HepG2 (cell line): ENCODE data around the gene PPP4R2. TPM values are rescaled to one million over a fixed set of nuclear protein-coding genes. Genes with fewer than 3 reads are reported as not detected.

Source experiments
- ATAC-seq: fragments of 200-7000 bp; cut with Tn5 transposase; 3 replicates; pipeline ENCODE4 v1.9.1; 2020; ENCODE audit warnings: mild to moderate bottlenecking, moderate library complexity
- BruUV-seq: library from RNA; stranded (reverse); fragments of 400-500 nt; replicated peaks from 2 replicates; lab custom pipeline; 2021; lab: Mats Ljungman, UMichigan
- CTCF ChIA-PET: fragments of 300-600 bp; formaldehyde crosslinking; extraction: SDS; loops from one replicate; lab custom pipeline; 2021; ENCODE audit warnings: low total read pairs, inconsistent platforms, low intra/inter-chr PET ratio; lab: Yijun Ruan, JAX
- POLR2A ChIA-PET: fragments of 350-600 bp; sonication (Branson Sonifier 250); formaldehyde crosslinking; loops from one replicate; lab custom pipeline; 2020; ENCODE audit warnings: antibody characterized with exemption, inconsistent platforms; lab: Yijun Ruan, JAX
- DNase-seq: peaks from one replicate; pipeline ENCODE4 v3.0.0-alpha.2; 2015; ENCODE audit warnings: low spot score
- FAIRE-seq: peaks from 3 replicates; lab custom pipeline; 2011; peaks lifted over from hg19 to GRCh38; lab: Jason Lieb, UNC
- H2AFZ ChIP-seq: one replicate; pipeline ENCODE4 v1.6.1; 2011; ENCODE audit warnings: low read length, inconsistent platforms
- H3K27ac ChIP-seq: fragments of 300-600 bp; 3 replicates; pipeline ENCODE4 v1.8.0; 2011; ENCODE audit warnings: mixed run types, mild to moderate bottlenecking, mixed read lengths, low read length, inconsistent platforms; ENCODE audit not compliant: insufficient read depth; ENCODE audit errors: extremely low read length
- H3K27me3 ChIP-seq, 2 experiments: fragments of 200-600 bp in 1 of 2; 2 replicates in 1 of 2; 3 replicates in 1 of 2; pipeline versions ENCODE4 v1.6.0 to v1.8.0; 2011; ENCODE audit warnings: low read length in 2 of 2, mild to moderate bottlenecking in 2 of 2, moderate library complexity in 2 of 2, inconsistent platforms in 1 of 2; ENCODE audit not compliant: insufficient read depth in 2 of 2, control insufficient read depth in 1 of 2
- H3K36me3 ChIP-seq, 2 experiments: fragments of 200-600 bp in 1 of 2; replicated peaks in 1 of 2; 2 replicates in 1 of 2; 3 replicates in 1 of 2; pipeline versions ENCODE4 v1.5.1 to v1.8.0; 2011; ENCODE audit warnings: low read length in 2 of 2, inconsistent platforms in 1 of 2; ENCODE audit not compliant: insufficient read depth in 2 of 2, control insufficient read depth in 1 of 2
- H3K4me1 ChIP-seq: 2 replicates; pipeline ENCODE4 v1.5.1; 2012; ENCODE audit warnings: low read length, inconsistent platforms; ENCODE audit not compliant: insufficient read depth
- H3K4me2 ChIP-seq: 2 replicates; pipeline ENCODE4 v1.6.0; 2011; ENCODE audit warnings: low read depth, low read length, inconsistent platforms
- H3K4me3 ChIP-seq, 3 experiments: fragments of 200-600 bp in 1 of 3; sonication (generic), shearing (Covaris generic) in 1 of 3; replicated peaks in 1 of 3; 2 replicates each; pipeline ENCODE4 v1.5.1; 2011 to 2016; ENCODE audit warnings: low read length in 3 of 3, inconsistent platforms in 2 of 3, low read depth in 2 of 3, mild to moderate bottlenecking in 2 of 3, control low read depth in 1 of 3, mixed read lengths in 1 of 3; ENCODE audit not compliant: insufficient read depth in 1 of 3
- H3K79me2 ChIP-seq: one replicate; pipeline ENCODE4 v1.6.1; 2011; ENCODE audit warnings: low read length, inconsistent platforms; ENCODE audit not compliant: insufficient read depth
- H3K9ac ChIP-seq: 2 replicates; pipeline ENCODE4 v1.6.0; 2011; ENCODE audit warnings: mild to moderate bottlenecking, low read depth, low read length, inconsistent platforms; ENCODE audit not compliant: insufficient read depth
- H3K9me3 ChIP-seq: 2 replicates; pipeline ENCODE4 v1.5.1; 2012; ENCODE audit warnings: mild to moderate bottlenecking, low read length
- H4K20me1 ChIP-seq: 2 replicates; pipeline ENCODE4 v1.6.0; 2011; ENCODE audit warnings: inconsistent platforms, mild to moderate bottlenecking, low read length, moderate library complexity; ENCODE audit not compliant: insufficient read depth
- ELF3 ChIP-seq: IDR thresholded peaks from 2 replicates; pipeline ENCODE4 v1.6.1; 2016; ENCODE audit warnings: missing genetic modification reagents, missing compliant biosample characterization
- FOXM1 ChIP-seq: sonication (generic); formaldehyde crosslinking; IDR thresholded peaks from 2 replicates; pipeline ENCODE4 v1.5.0; 2020; ENCODE audit warnings: missing genetic modification reagents
- ISL2 ChIP-seq: sonication (generic); formaldehyde crosslinking; IDR thresholded peaks from 2 replicates; pipeline ENCODE4 v1.5.0; 2020; ENCODE audit warnings: missing genetic modification reagents
- KAT7 ChIP-seq: IDR thresholded peaks from 2 replicates; pipeline ENCODE4 v1.6.1; 2018; ENCODE audit warnings: borderline replicate concordance, missing compliant biosample characterization
- NBN ChIP-seq: fragments of 450-650 bp; conservative IDR thresholded peaks from 2 replicates; pipeline ENCODE4 v1.6.1; 2017
- NR2C2 ChIP-seq: sonication (generic); formaldehyde crosslinking; IDR thresholded peaks from 2 replicates; pipeline ENCODE4 v1.4.0; 2020; ENCODE audit warnings: missing genetic modification reagents, mild to moderate bottlenecking, moderate library complexity, borderline replicate concordance
- NR2F2 ChIP-seq: IDR thresholded peaks from 2 replicates; pipeline ENCODE4 v1.6.1; 2012; ENCODE audit warnings: low read depth, inconsistent platforms, borderline replicate concordance
- PHF21A ChIP-seq: sonication (generic); formaldehyde crosslinking; IDR thresholded peaks from 2 replicates; pipeline ENCODE4 v1.5.0; 2020; ENCODE audit warnings: mild to moderate bottlenecking, missing genetic modification reagents
- PRPF4 ChIP-seq: fragments of 200-400 bp; formaldehyde crosslinking; IDR thresholded peaks from 2 replicates; pipeline ENCODE4 v1.6.1; 2016; ENCODE audit warnings: low read length, low read depth; ENCODE audit not compliant: poor library complexity, severe bottlenecking
- ZMAT3 ChIP-seq: sonication (generic); formaldehyde crosslinking; conservative IDR thresholded peaks from 2 replicates; pipeline ENCODE4 v1.7.0; 2021; ENCODE audit warnings: missing genetic modification reagents
- ZNF577 ChIP-seq: sonication (generic); formaldehyde crosslinking; IDR thresholded peaks from 2 replicates; pipeline ENCODE4 v1.4.0; 2020; ENCODE audit warnings: mild to moderate bottlenecking, low read depth, missing genetic modification reagents, borderline replicate concordance
- ZNF703 ChIP-seq: sonication (generic); formaldehyde crosslinking; IDR thresholded peaks from 2 replicates; pipeline ENCODE4 v1.5.1; 2020; ENCODE audit warnings: missing genetic modification reagents, mild to moderate bottlenecking, moderate library complexity, borderline replicate concordance
- ZNF737 ChIP-seq: sonication (generic); formaldehyde crosslinking; IDR thresholded peaks from 2 replicates; pipeline ENCODE4 v1.5.0; 2020; ENCODE audit warnings: missing genetic modification reagents, mild to moderate bottlenecking, borderline replicate concordance
- WGBS: methylation state at CpG from one replicate; pipeline ENCODE4 v1.1.6; 2017; ENCODE audit warnings: low lambda C conversion rate; 5-methylcytosine and 5-hydroxymethylcytosine counted together
- in situ Hi-C: cut with HindIII; loops from 2 replicates; pipeline ENCODE4 v1.10.0; 2017; ENCODE audit warnings: low pct_unique_long_range_greater_than_20kb; ENCODE audit not compliant: extremely low pct_ligation_motif_present
- intact Hi-C: fragments of 100-400 bp; cut with micrococcal nuclease; formaldehyde crosslinking; loops from one replicate; pipeline ENCODE4 v1.10.0; 2022; ENCODE audit not compliant: unreplicated experiment
- polyA plus RNA-seq, 8 experiments: library from polyadenylated mRNA; depleted of rRNA in 3 of 8; stranded (reverse) in 7 of 8; unstranded in 1 of 8; fragments of >200 nt; fragmentation: Illumina TruSeq in 4 of 8; extraction: Trizol in 4 of 8; gene quantifications; 2 replicates each; pipeline versions ENCODE4 v1.2.1 to v1.2.3, GENCODE V29; 2011 to 2016; ENCODE audit warnings: low read depth in 4 of 8, missing spikeins in 1 of 8, mixed read lengths in 1 of 8; ENCODE audit not compliant: insufficient read depth in 1 of 8
- total RNA-seq, 5 experiments: library from RNA; depleted of rRNA; stranded (reverse); fragments of >200 nt; fragmentation: Illumina TruSeq; extraction: Trizol; gene quantifications; 2 replicates each; pipeline ENCODE4 v1.2.3, GENCODE V29; 2016; ENCODE audit warnings: low read depth in 1 of 5
- TF ChIP-seq, protein P1 (sequence below): IDR thresholded peaks from 2 replicates; pipeline ENCODE4 v1.6.1; 2016
- TF ChIP-seq, protein P2 (sequence below), 2 experiments: sonication (generic) in 1 of 2; formaldehyde crosslinking in 1 of 2; IDR thresholded peaks; 2 replicates each; pipeline versions ENCODE4 v1.4.0 to v1.6.1; 2018 to 2020; ENCODE audit warnings: missing genetic modification reagents in 2 of 2, borderline replicate concordance in 1 of 2, low read depth in 1 of 2, mild to moderate bottlenecking in 1 of 2, missing biosample characterization in 1 of 2

Gene PPP4R2
- total and polyA plus RNA-seq, 2 of the 13 experiments (the other 11 are each of a cell fraction or from before 2014, with no cell fraction given), result 22.3 to 161 TPM

DNA sequence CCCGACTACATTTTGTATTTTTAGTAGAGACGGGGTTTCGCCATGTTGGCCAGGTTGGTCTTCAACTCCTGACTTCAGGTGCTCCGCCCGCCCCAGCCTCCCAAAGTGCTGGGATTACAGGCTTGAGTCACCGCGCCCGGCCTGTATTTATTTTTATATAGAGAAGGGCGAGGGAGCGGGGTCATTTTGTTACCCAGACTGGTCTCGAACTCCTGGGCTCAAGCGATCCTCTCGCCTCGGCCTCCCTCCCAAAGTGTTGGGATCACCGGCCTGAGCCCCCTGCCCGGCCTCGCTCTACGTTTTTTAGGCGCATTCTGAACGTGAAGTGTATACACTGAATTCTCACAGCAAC lies 514 bp upstream of the PPP4R2 start (continued):
- peak; percentile 8 for TF ChIP-seq PRPF4
- TF ChIP-seq ZNF737 (CRISPR knock-in tag), result no peak
- TF ChIP-seq ZNF703, result no peak
- TF ChIP-seq FOXM1 (CRISPR knock-in tag), result no peak
- no peak for TF ChIP-seq KAT7 (CRISPR knock-in tag)

DNA sequence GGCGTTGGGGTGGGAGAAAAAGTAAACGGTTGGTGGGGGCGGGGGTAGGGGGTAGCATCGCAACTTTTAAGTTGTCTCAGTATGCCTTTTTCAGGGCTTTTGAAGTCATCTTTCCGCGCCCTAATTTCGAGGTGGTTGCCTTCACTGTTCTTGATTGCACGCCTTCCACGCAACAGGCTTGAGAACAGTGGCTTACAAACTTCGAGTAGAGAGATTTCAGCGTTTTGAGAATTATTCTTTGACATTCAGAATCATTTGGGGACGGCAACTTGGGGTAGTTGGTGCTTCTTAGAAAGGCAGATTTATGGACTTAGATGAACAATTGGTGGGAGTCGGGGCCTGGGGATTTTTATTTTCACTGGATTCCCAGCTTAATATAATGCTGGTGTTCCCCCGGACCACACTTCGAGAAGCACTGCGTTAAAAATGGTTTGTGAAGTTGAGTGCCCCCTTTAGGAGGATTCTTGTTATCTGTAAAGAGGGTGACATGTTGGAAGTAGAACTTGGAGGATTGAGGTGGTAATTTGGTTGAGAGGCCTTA lies 880 bp downstream of the PPP4R2 start:
- H3K27ac ChIP-seq, result peak overlapping the region; percentile 89
- ATAC-seq, result peak; percentile 33
- no peak overlapping the region for H2AFZ ChIP-seq
- peak overlapping the region; percentile 93 for H3K9ac ChIP-seq
- no peaks in the 10 kb centered on the region for H3K9me3 ChIP-seq
- DNase-seq, result peak; percentile 70
- peaks cover 54% of the 10 kb centered on the region for H3K79me2 ChIP-seq
- in situ Hi-C loops (no loop called here), intact Hi-C loops (loop anchor here (1.0 to 5.0 kb wide), 6 partner anchors 31 to 146 kb away; partner anchors contain the start of gene GXYLT2)
- peak overlapping the region; percentile 80 to 99 (median 94) for H3K4me3 ChIP-seq
- peak; percentile 8 for FAIRE-seq
- peaks cover 53% of the 10 kb centered on the region for H3K4me1 ChIP-seq
- POLR2A ChIA-PET, result interaction anchor here (0.8 to 2.6 kb wide), 15 partner anchors 11 to 59 kb away, joined by 3 to 26 read pairs (median 5); no protein-coding TSS in a partner anchor
- 0% methylated on average over 15 of the region's 16 CpGs for WGBS
- CTCF ChIA-PET, result interaction anchor here (3.9 kb wide), 1 partner anchor 59 kb away, joined by 31 read pairs; no protein-coding TSS in a partner anchor
- BruUV-seq, result TSS peak; percentile 49
- peaks cover 3 to 14% of the 10 kb centered on the region in 2 experiments; a peak in 4 of 5 replicates for H3K36me3 ChIP-seq
- peak overlapping the region; percentile 88 for H3K4me2 ChIP-seq
- H3K27me3 ChIP-seq, result no peaks in the 10 kb centered on the region; a peak in 1 of 5 replicates
- H4K20me1 ChIP-seq, result peaks cover 54% of the 10 kb centered on the region
- 0 out of 2 replicates have a peak, but pooled peaks have one; percentile 30 for TF ChIP-seq NR2F2
- no peak for TF ChIP-seq ELF3 (CRISPR knock-in tag)
- TF ChIP-seq PHF21A (CRISPR knock-in tag), result no peak
- TF ChIP-seq ZMAT3 (CRISPR knock-in tag), result no peak
- TF ChIP-seq, protein P1, sequence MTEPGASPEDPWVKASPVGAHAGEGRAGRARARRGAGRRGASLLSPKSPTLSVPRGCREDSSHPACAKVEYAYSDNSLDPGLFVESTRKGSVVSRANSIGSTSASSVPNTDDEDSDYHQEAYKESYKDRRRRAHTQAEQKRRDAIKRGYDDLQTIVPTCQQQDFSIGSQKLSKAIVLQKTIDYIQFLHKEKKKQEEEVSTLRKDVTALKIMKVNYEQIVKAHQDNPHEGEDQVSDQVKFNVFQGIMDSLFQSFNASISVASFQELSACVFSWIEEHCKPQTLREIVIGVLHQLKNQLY (CRISPR knock-in tag), result no peak
- no peak for TF ChIP-seq ZNF577 (CRISPR knock-in tag)
- TF ChIP-seq, protein P2, sequence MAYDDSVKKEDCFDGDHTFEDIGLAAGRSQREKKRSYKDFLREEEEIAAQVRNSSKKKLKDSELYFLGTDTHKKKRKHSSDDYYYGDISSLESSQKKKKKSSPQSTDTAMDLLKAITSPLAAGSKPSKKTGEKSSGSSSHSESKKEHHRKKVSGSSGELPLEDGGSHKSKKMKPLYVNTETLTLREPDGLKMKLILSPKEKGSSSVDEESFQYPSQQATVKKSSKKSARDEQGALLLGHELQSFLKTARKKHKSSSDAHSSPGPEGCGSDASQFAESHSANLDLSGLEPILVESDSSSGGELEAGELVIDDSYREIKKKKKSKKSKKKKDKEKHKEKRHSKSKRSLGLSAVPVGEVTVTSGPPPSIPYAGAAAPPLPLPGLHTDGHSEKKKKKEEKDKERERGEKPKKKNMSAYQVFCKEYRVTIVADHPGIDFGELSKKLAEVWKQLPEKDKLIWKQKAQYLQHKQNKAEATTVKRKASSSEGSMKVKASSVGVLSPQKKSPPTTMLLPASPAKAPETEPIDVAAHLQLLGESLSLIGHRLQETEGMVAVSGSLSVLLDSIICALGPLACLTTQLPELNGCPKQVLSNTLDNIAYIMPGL (CRISPR knock-in tag; IDR thresholded peaks at IDR 0.05; ENCODE audit: borderline replicate concordance in 1 of 2, low read depth in 1 of 2), result peak; percentile 28 to 65; a peak in 3 of 4 replicates
- TF ChIP-seq NR2C2, result 0 out of 2 replicates have a peak, but pooled peaks have one; percentile 13
- TF ChIP-seq ISL2 (CRISPR knock-in tag), result no peak
- TF ChIP-seq NBN, result no peak
